ENCODE data around the gene RHOB.

DNA sequence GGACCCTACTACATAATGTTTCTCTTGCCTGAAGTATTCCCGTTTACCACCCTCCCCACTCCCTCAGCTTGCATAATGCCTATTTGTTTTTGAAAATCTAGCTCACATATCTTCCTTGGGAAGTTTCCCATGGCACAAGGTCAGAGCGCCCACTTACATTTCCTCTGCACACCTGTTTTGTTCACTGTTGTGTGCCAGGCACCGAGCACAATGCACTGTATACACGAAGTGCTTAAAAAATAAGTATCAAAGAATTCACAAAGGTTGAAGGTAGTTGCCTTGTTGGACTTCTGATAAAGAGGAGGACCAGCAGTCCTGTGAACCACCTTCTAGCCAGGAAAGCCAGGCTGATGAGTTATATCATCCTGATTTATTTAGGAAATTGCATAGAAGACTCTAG is 16.8 kb upstream of the RHOB start:
- TF ChIP-seq POLR2A (IDR thresholded peaks at IDR 0.05; ENCODE audit: low read length) (no peak), GATA1 (IDR thresholded peaks at IDR 0.05; ENCODE audit: low read depth, low read length) (no peak)
